ENCODE results near the gene BMP6.

The BMP6 gene

GRCh38 chr6:7921046-7921445 is 195.1 kb downstream of the BMP6 start:
- TF ChIP-seq TAF1 (IDR thresholded peaks at IDR 0.05; ENCODE audit: borderline replicate concordance, insufficient read depth, low read length) (no peak), REST (IDR thresholded peaks at IDR 0.05; ENCODE audit: insufficient read depth in 1 of 2, low read depth in 2 of 2, low read length in 2 of 2) (no peak), SIN3A (IDR thresholded peaks at IDR 0.05; ENCODE audit: borderline replicate concordance, insufficient read depth, low read length) (no peak), FOXP2 (optimal IDR thresholded peaks at IDR 0.05; ENCODE audit: borderline replicate concordance, extremely low read depth, extremely low read length, insufficient read depth) (no peak), POLR2AphosphoS5 (IDR thresholded peaks at IDR 0.05; ENCODE audit: low read depth, low read length) (no peak)

- no peak for TF ChIP-seq POLR2AphosphoS5 (IDR thresholded peaks at IDR 0.05; ENCODE audit: low read depth, low read length)
- TF ChIP-seq FOXP2 (optimal IDR thresholded peaks at IDR 0.05; ENCODE audit: borderline replicate concordance, extremely low read depth, extremely low read length, insufficient read depth): no peak
- no peak for TF ChIP-seq TAF1 (IDR thresholded peaks at IDR 0.05; ENCODE audit: borderline replicate concordance, insufficient read depth, low read length)
- TF ChIP-seq SIN3A (IDR thresholded peaks at IDR 0.05; ENCODE audit: borderline replicate concordance, insufficient read depth, low read length): no peak
- TF ChIP-seq REST (IDR thresholded peaks at IDR 0.05; ENCODE audit: insufficient read depth in 1 of 2, low read depth in 2 of 2, low read length in 2 of 2): no peak
Measured at GRCh38 chr6:7921632-7922092, 195.8 kb downstream of the BMP6 start.

GRCh38 chr6:7922596-7922995 is 196.7 kb downstream of the BMP6 start:
- no peak for TF ChIP-seq FOXP2 (optimal IDR thresholded peaks at IDR 0.05; ENCODE audit: borderline replicate concordance, extremely low read depth, extremely low read length, insufficient read depth)
- no peak for TF ChIP-seq POLR2AphosphoS5 (IDR thresholded peaks at IDR 0.05; ENCODE audit: low read depth, low read length)
- TF ChIP-seq SIN3A (IDR thresholded peaks at IDR 0.05; ENCODE audit: borderline replicate concordance, insufficient read depth, low read length): no peak
- TF ChIP-seq REST (IDR thresholded peaks at IDR 0.05; ENCODE audit: insufficient read depth in 1 of 2, low read depth in 2 of 2, low read length in 2 of 2): no peak
- no peak for TF ChIP-seq TAF1 (IDR thresholded peaks at IDR 0.05; ENCODE audit: borderline replicate concordance, insufficient read depth, low read length)

- no peak for TF ChIP-seq TAF1 (IDR thresholded peaks at IDR 0.05; ENCODE audit: borderline replicate concordance, insufficient read depth, low read length)
Measured at GRCh38 chr6:7924867-7925266, 199.0 kb downstream of the BMP6 start.
